ENCODE results near the gene TPM1. TPM values are rescaled to one million over a fixed set of nuclear protein-coding genes. Genes with fewer than 3 reads are reported as not detected.
A peak's percentile ranks its signal among the peaks of the same experiment; 100 is the strongest.

Gene TPM1
- total and polyA plus RNA-seq, 2 donors (not counting 1 experiment from before 2014, with no cell fraction given), result 224 to 1,732 TPM

DNA sequence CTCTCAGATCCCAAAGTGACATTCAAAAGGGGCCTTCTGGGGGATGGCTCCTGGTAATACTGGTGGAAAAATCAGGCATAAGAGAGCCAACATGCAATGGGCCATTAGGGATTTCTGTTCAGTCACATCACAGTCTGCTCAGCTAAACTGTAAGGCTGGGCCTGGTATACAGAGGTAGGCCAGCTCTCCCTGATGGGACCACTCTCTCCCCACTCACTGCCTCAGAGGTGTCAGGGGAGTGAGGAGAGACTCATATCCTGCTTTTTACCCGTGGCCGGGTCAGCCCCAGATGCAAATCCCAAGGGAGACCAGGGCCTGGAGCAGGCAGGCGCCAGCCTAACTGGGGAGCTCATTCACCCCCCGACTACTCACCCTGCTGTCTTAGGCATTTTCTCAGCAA lies 48.1 kb upstream of the TPM1 start:
- no peak for DNase-seq (ENCODE audit: low read depth in 2 of 2)

GRCh38 chr15:62994975-62995681 lies 47.4 kb upstream of the TPM1 start:
- Histone ChIP-seq H3K4me3 (replicated peaks in 1 of 4; ENCODE audit: control extremely low read depth in 1 of 4, insufficient read depth in 1 of 4, low read depth in 3 of 4, low read length in 4 of 4) (no peak overlapping the region), H3K27ac (ENCODE audit: insufficient read depth, low read length) (no peak overlapping the region), H3K9me3 (ENCODE audit: control insufficient read depth, insufficient read depth, low read depth, low read length) (no peaks in the 10 kb centered on the region), H2AFZ (ENCODE audit: low read length) (no peak overlapping the region), H3K9ac (ENCODE audit: insufficient read depth, low read length) (no peak overlapping the region), H3K79me2 (ENCODE audit: control insufficient read depth, insufficient read depth, low read length) (no peaks in the 10 kb centered on the region), H4K20me1 (ENCODE audit: control insufficient read depth, extremely low read depth, insufficient read depth, low read length) (no peaks in the 10 kb centered on the region), H3K36me3 (ENCODE audit: control insufficient read depth, insufficient read depth, low read length) (no peaks in the 10 kb centered on the region), H3K27me3 (ENCODE audit: control insufficient read depth, insufficient read depth, low read length) (no peaks in the 10 kb centered on the region), H3K4me1 (ENCODE audit: control insufficient read depth, extremely low read depth, insufficient read depth, low read length) (no peaks in the 10 kb centered on the region), H3K4me2 (ENCODE audit: extremely low read depth, insufficient read depth, low read length) (no peak overlapping the region)
- no peak for TF ChIP-seq EZH2 (IDR thresholded peaks at IDR 0.05; ENCODE audit: low read length, missing control alignments)
- TF ChIP-seq, protein P1, sequence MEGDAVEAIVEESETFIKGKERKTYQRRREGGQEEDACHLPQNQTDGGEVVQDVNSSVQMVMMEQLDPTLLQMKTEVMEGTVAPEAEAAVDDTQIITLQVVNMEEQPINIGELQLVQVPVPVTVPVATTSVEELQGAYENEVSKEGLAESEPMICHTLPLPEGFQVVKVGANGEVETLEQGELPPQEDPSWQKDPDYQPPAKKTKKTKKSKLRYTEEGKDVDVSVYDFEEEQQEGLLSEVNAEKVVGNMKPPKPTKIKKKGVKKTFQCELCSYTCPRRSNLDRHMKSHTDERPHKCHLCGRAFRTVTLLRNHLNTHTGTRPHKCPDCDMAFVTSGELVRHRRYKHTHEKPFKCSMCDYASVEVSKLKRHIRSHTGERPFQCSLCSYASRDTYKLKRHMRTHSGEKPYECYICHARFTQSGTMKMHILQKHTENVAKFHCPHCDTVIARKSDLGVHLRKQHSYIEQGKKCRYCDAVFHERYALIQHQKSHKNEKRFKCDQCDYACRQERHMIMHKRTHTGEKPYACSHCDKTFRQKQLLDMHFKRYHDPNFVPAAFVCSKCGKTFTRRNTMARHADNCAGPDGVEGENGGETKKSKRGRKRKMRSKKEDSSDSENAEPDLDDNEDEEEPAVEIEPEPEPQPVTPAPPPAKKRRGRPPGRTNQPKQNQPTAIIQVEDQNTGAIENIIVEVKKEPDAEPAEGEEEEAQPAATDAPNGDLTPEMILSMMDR (conservative IDR thresholded peaks at IDR 0.05 in 1 of 2, IDR thresholded peaks at IDR 0.05 in 1 of 2; ENCODE audit: low read depth in 1 of 2, low read length in 2 of 2), result no peak
- peak in 1 of 2 donors; percentile 70 for DNase-seq (ENCODE audit: low read depth in 2 of 2)

More for the DNA sequence above, 48.1 kb upstream of the TPM1 start:
- H2AFZ ChIP-seq (ENCODE audit: low read length), result no peak overlapping the region
- H3K4me1 ChIP-seq (ENCODE audit: control insufficient read depth, extremely low read depth, insufficient read depth, low read length), result no peaks in the 10 kb centered on the region
- no peaks in the 10 kb centered on the region for H3K36me3 ChIP-seq (ENCODE audit: control insufficient read depth, insufficient read depth, low read length)
- no peaks in the 10 kb centered on the region for H4K20me1 ChIP-seq (ENCODE audit: control insufficient read depth, extremely low read depth, insufficient read depth, low read length)
- TF ChIP-seq EZH2 (IDR thresholded peaks at IDR 0.05; ENCODE audit: low read length, missing control alignments), result no peak
- TF ChIP-seq, protein P1 (conservative IDR thresholded peaks at IDR 0.05 in 1 of 2, IDR thresholded peaks at IDR 0.05 in 1 of 2; ENCODE audit: low read depth in 1 of 2, low read length in 2 of 2), result no peak
- H3K27ac ChIP-seq (ENCODE audit: insufficient read depth, low read length), result no peak overlapping the region
- no peak overlapping the region for H3K4me2 ChIP-seq (ENCODE audit: extremely low read depth, insufficient read depth, low read length)
- H3K4me3 ChIP-seq (replicated peaks in 1 of 4; ENCODE audit: control extremely low read depth in 1 of 4, insufficient read depth in 1 of 4, low read depth in 3 of 4, low read length in 4 of 4), result no peak overlapping the region
- no peak overlapping the region for H3K9ac ChIP-seq (ENCODE audit: insufficient read depth, low read length)
- no peaks in the 10 kb centered on the region for H3K27me3 ChIP-seq (ENCODE audit: control insufficient read depth, insufficient read depth, low read length)
- no peaks in the 10 kb centered on the region for H3K9me3 ChIP-seq (ENCODE audit: control insufficient read depth, insufficient read depth, low read depth, low read length)
- H3K79me2 ChIP-seq (ENCODE audit: control insufficient read depth, insufficient read depth, low read length), result no peaks in the 10 kb centered on the region

- Histone ChIP-seq H3K4me2 (ENCODE audit: extremely low read depth, insufficient read depth, low read length) (no peak overlapping the region), H3K79me2 (ENCODE audit: control insufficient read depth, insufficient read depth, low read length) (no peaks in the 10 kb centered on the region), H4K20me1 (ENCODE audit: control insufficient read depth, extremely low read depth, insufficient read depth, low read length) (no peaks in the 10 kb centered on the region), H3K4me3 (replicated peaks in 1 of 4; ENCODE audit: control extremely low read depth in 1 of 4, insufficient read depth in 1 of 4, low read depth in 3 of 4, low read length in 4 of 4) (no peak overlapping the region), H3K9ac (ENCODE audit: insufficient read depth, low read length) (no peak overlapping the region), H3K27me3 (ENCODE audit: control insufficient read depth, insufficient read depth, low read length) (no peaks in the 10 kb centered on the region), H3K36me3 (ENCODE audit: control insufficient read depth, insufficient read depth, low read length) (no peaks in the 10 kb centered on the region), H3K27ac (ENCODE audit: insufficient read depth, low read length) (no peak overlapping the region), H2AFZ (ENCODE audit: low read length) (no peak overlapping the region), H3K4me1 (ENCODE audit: control insufficient read depth, extremely low read depth, insufficient read depth, low read length) (no peaks in the 10 kb centered on the region), H3K9me3 (ENCODE audit: control insufficient read depth, insufficient read depth, low read depth, low read length) (no peaks in the 10 kb centered on the region)
- no peak for TF ChIP-seq EZH2 (IDR thresholded peaks at IDR 0.05; ENCODE audit: low read length, missing control alignments)
- TF ChIP-seq, protein P1 (conservative IDR thresholded peaks at IDR 0.05 in 1 of 2, IDR thresholded peaks at IDR 0.05 in 1 of 2; ENCODE audit: low read depth in 1 of 2, low read length in 2 of 2), result no peak
- no peak for DNase-seq (ENCODE audit: low read depth in 2 of 2)
These were observed 45.1 kb upstream of the TPM1 start for GRCh38 chr15:62997441-62997840.
